ENCODE measurements around the gene TRIM41. TPM values are rescaled to one million over a fixed set of nuclear protein-coding genes. Genes with fewer than 3 reads are reported as not detected.

Gene TRIM41
- total and polyA plus RNA-seq, 9 of the 15 experiments (the other 6 are each of a cell fraction or from before 2014, with no cell fraction given) = 1.8 to 47.6 (median 20.9) TPM

DNA sequence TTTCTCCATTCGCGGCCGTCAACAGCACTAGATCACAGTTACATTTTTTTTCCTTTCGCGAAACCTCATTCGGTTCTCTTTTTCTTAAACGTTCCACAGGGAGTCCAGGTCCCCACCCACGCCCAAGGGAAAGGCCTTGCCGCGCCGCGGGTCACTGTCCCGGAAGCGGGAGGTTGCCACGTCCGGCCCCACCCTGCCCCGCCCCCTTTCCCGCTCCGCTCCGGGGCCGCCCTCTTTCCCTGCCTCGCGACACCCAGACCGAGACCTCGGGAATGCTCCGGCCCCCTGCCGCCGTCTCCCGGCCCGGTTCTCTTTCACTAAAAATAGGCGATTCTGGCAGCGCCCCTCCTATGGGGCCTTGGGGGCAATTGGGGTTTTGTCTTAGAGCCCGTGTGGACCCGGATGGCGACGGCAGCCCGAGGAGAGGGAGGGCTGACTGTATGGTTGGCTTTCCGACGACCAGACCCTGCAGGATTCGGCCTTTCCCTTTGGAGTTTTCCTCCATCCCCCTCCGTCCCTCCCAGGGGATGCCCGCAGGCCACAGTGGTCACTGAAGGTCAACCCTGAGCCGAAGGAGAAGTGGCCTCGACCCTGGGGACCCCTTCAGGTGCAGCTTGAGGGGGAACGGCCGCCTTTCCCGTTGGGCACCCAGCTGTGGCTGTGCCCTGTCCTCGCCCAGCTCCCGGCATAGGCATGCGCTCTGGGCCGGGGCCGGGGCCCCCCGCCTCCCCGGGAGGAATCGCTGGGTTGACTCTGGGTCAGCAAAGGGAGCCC is 23.4 kb downstream of the TRIM41 start (continued):
- TF ChIP-seq, protein P1, sequence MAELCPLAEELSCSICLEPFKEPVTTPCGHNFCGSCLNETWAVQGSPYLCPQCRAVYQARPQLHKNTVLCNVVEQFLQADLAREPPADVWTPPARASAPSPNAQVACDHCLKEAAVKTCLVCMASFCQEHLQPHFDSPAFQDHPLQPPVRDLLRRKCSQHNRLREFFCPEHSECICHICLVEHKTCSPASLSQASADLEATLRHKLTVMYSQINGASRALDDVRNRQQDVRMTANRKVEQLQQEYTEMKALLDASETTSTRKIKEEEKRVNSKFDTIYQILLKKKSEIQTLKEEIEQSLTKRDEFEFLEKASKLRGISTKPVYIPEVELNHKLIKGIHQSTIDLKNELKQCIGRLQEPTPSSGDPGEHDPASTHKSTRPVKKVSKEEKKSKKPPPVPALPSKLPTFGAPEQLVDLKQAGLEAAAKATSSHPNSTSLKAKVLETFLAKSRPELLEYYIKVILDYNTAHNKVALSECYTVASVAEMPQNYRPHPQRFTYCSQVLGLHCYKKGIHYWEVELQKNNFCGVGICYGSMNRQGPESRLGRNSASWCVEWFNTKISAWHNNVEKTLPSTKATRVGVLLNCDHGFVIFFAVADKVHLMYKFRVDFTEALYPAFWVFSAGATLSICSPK (IDR thresholded peaks at IDR 0.05; ENCODE audit: borderline replicate concordance) = peak; percentile 39; the same call in 1 of the 2 replicates
- TF ChIP-seq, protein P2, sequence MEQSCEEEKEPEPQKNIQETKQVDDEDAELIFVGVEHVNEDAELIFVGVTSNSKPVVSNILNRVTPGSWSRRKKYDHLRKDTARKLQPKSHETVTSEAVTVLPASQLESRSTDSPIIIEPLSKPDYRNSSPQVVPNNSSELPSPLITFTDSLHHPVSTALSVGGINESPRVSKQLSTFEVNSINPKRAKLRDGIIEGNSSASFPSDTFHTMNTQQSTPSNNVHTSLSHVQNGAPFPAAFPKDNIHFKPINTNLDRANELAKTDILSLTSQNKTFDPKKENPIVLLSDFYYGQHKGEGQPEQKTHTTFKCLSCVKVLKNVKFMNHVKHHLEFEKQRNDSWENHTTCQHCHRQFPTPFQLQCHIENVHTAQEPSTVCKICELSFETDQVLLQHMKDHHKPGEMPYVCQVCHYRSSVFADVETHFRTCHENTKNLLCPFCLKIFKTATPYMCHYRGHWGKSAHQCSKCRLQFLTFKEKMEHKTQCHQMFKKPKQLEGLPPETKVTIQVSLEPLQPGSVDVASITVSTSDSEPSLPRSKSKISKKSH (CRISPR knock-in tag; IDR thresholded peaks at IDR 0.05) = no peak
- TF ChIP-seq PML (IDR thresholded peaks at IDR 0.05; ENCODE audit: low read length) = peak; percentile 66; the same call in 1 of the 2 replicates
- no peak for TF ChIP-seq NFE2 (IDR thresholded peaks at IDR 0.05; ENCODE audit: low read depth)
- no peak for TF ChIP-seq NCOA2 (IDR thresholded peaks at IDR 0.05; ENCODE audit: partially characterized antibody in 2 of 2)
- no peak for TF ChIP-seq NFATC3 (IDR thresholded peaks at IDR 0.05)
- TF ChIP-seq SMARCA5 (IDR thresholded peaks at IDR 0.05) = no peak
- no peak for TF ChIP-seq ZNF217 (CRISPR knock-in tag; IDR thresholded peaks at IDR 0.05)
- no peak for TF ChIP-seq SRSF3 (IDR thresholded peaks at IDR 0.05; ENCODE audit: insufficient read depth, low read length)
- no peak for TF ChIP-seq ZBED1 (IDR thresholded peaks at IDR 0.05)
- TF ChIP-seq HDAC2 (IDR thresholded peaks at IDR 0.05) = no peak
- no peak; the same call in 1 of the 2 replicates for TF ChIP-seq CBX1 (IDR thresholded peaks at IDR 0.05; ENCODE audit: low read depth)
- TF ChIP-seq, protein P3, sequence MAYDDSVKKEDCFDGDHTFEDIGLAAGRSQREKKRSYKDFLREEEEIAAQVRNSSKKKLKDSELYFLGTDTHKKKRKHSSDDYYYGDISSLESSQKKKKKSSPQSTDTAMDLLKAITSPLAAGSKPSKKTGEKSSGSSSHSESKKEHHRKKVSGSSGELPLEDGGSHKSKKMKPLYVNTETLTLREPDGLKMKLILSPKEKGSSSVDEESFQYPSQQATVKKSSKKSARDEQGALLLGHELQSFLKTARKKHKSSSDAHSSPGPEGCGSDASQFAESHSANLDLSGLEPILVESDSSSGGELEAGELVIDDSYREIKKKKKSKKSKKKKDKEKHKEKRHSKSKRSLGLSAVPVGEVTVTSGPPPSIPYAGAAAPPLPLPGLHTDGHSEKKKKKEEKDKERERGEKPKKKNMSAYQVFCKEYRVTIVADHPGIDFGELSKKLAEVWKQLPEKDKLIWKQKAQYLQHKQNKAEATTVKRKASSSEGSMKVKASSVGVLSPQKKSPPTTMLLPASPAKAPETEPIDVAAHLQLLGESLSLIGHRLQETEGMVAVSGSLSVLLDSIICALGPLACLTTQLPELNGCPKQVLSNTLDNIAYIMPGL (CRISPR knock-in tag; IDR thresholded peaks at IDR 0.05) = no peak
- no peak for TF ChIP-seq SNIP1 (IDR thresholded peaks at IDR 0.05; ENCODE audit: low read depth)
- peak; percentile 7; the same call in 1 of the 2 replicates for TF ChIP-seq JUND (IDR thresholded peaks at IDR 0.05; ENCODE audit: borderline replicate concordance, low read depth, low read length)
- no peak for TF ChIP-seq JUND (tag; IDR thresholded peaks at IDR 0.05; ENCODE audit: borderline replicate concordance, low read depth, low read length)
- no peak for TF ChIP-seq NR4A1 (CRISPR knock-in tag; IDR thresholded peaks at IDR 0.05)
- TF ChIP-seq NR4A1 (tag; IDR thresholded peaks at IDR 0.05) = no peak
- TF ChIP-seq, protein P4, sequence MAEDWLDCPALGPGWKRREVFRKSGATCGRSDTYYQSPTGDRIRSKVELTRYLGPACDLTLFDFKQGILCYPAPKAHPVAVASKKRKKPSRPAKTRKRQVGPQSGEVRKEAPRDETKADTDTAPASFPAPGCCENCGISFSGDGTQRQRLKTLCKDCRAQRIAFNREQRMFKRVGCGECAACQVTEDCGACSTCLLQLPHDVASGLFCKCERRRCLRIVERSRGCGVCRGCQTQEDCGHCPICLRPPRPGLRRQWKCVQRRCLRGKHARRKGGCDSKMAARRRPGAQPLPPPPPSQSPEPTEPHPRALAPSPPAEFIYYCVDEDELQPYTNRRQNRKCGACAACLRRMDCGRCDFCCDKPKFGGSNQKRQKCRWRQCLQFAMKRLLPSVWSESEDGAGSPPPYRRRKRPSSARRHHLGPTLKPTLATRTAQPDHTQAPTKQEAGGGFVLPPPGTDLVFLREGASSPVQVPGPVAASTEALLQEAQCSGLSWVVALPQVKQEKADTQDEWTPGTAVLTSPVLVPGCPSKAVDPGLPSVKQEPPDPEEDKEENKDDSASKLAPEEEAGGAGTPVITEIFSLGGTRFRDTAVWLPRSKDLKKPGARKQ (CRISPR knock-in tag; IDR thresholded peaks at IDR 0.05) = no peak
- peak; percentile 77; the same call in 1 of the 2 replicates for TF ChIP-seq RBM14 (IDR thresholded peaks at IDR 0.05; ENCODE audit: borderline replicate concordance, insufficient read depth, low read depth, low read length)
- no peak for TF ChIP-seq CBX3 (IDR thresholded peaks at IDR 0.05; ENCODE audit: borderline replicate concordance in 1 of 2, low read length in 2 of 2)
- TF ChIP-seq ZFX (CRISPR knock-in tag; IDR thresholded peaks at IDR 0.05) = peak; percentile 88
- TF ChIP-seq ZNF12 (CRISPR knock-in tag; IDR thresholded peaks at IDR 0.05) = no peak; the same call in 1 of the 2 replicates
- TF ChIP-seq ZC3H8 (IDR thresholded peaks at IDR 0.05) = no peak

Data from K562 (cell line).